Left ventricle myocardium inferior (tissue), 1 donor: ENCODE measurements around the gene ISG20L2. TPM values are rescaled to one million over a fixed set of nuclear protein-coding genes. Genes with fewer than 3 reads are reported as not detected.

Experiments used
- DNase-seq: peaks from one replicate; pipeline ENCODE4 v3.0.0-alpha.2; 2020
- H3K27ac ChIP-seq: fragments of 200-600 bp; replicated peaks from 2 replicates; pipeline ENCODE4 v1.8.0; 2021
- H3K27me3 ChIP-seq: fragments of 200-600 bp; 2 replicates; pipeline ENCODE4 v1.8.0; 2021; ENCODE audit warnings: low read depth
- H3K36me3 ChIP-seq: fragments of 200-600 bp; 2 replicates; pipeline ENCODE4 v1.8.0; 2021
- H3K4me1 ChIP-seq: fragments of 200-600 bp; 2 replicates; pipeline ENCODE4 v1.8.0; 2021
- H3K4me3 ChIP-seq: fragments of 200-600 bp; 2 replicates; pipeline ENCODE4 v1.8.0; 2021; ENCODE audit warnings: mild to moderate bottlenecking, moderate library complexity
- H3K9me3 ChIP-seq: fragments of 200-600 bp; replicated peaks from 2 replicates; pipeline ENCODE4 v1.8.0; 2021
- intact Hi-C: fragments of 100-400 bp; cut with micrococcal nuclease; formaldehyde crosslinking; loops from one replicate; pipeline ENCODE4 v1.11.0; 2022
- total RNA-seq: library from RNA; stranded (reverse); fragmentation: NEBNext Ultra II Directional; extraction: Animal tissue kit (Norgen Biotek cat#: 25700); gene quantifications from one replicate; pipeline ENCODE4 v1.2.1, GENCODE V29; 2021
- TF ChIP-seq, protein P1 (sequence below): fragments of 200-600 bp; IDR thresholded peaks from 2 replicates; pipeline ENCODE4 v1.8.0; 2021; ENCODE audit warnings: antibody characterized with exemption, mild to moderate bottlenecking, borderline replicate concordance
- donor health status: DM: no; HTN: yes; CAD: no; lungs with severe emphysema.

Gene ISG20L2
- total RNA-seq, 1 donor from 2014 or later = 11.5 TPM

DNA sequence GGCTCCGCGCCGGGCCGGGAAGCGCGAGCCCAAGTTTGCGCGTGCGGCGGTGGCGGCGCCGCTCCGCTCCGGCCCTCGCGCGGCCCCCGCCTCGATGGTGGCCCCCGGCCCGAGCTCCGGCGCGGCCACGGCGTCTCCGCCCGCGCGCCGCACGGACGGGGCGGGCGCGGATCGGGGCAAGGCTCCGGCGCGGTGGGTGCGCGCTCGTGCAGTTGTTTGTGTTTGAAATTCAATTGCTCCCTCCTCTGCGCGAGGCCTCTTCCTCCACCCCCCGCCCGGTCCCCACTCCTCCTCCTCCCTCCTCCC lies 22.8 kb upstream of the ISG20L2 start, which contains the start of gene HDGF:
Gene HDGF, minus strand, starts transcription at position 225 of the 306 bp plus-strand sequence. CDS start 246 bp downstream, outside the sequence.
- DNase-seq = no peak
- Histone ChIP-seq H3K4me1 (peaks cover 74% of the 10 kb centered on the region), H3K27ac (peak within 1 kb of the TSS; percentile 98), H3K36me3 (no peaks in the 10 kb centered on the region), H3K27me3 (no peaks in the 10 kb centered on the region), H3K4me3 (peak within 1 kb of the TSS; percentile 99), H3K9me3 (no peaks in the 10 kb centered on the region)
- intact Hi-C loops = no loop called here
- TF ChIP-seq, protein P1, sequence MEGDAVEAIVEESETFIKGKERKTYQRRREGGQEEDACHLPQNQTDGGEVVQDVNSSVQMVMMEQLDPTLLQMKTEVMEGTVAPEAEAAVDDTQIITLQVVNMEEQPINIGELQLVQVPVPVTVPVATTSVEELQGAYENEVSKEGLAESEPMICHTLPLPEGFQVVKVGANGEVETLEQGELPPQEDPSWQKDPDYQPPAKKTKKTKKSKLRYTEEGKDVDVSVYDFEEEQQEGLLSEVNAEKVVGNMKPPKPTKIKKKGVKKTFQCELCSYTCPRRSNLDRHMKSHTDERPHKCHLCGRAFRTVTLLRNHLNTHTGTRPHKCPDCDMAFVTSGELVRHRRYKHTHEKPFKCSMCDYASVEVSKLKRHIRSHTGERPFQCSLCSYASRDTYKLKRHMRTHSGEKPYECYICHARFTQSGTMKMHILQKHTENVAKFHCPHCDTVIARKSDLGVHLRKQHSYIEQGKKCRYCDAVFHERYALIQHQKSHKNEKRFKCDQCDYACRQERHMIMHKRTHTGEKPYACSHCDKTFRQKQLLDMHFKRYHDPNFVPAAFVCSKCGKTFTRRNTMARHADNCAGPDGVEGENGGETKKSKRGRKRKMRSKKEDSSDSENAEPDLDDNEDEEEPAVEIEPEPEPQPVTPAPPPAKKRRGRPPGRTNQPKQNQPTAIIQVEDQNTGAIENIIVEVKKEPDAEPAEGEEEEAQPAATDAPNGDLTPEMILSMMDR = peak; percentile 10

DNA sequence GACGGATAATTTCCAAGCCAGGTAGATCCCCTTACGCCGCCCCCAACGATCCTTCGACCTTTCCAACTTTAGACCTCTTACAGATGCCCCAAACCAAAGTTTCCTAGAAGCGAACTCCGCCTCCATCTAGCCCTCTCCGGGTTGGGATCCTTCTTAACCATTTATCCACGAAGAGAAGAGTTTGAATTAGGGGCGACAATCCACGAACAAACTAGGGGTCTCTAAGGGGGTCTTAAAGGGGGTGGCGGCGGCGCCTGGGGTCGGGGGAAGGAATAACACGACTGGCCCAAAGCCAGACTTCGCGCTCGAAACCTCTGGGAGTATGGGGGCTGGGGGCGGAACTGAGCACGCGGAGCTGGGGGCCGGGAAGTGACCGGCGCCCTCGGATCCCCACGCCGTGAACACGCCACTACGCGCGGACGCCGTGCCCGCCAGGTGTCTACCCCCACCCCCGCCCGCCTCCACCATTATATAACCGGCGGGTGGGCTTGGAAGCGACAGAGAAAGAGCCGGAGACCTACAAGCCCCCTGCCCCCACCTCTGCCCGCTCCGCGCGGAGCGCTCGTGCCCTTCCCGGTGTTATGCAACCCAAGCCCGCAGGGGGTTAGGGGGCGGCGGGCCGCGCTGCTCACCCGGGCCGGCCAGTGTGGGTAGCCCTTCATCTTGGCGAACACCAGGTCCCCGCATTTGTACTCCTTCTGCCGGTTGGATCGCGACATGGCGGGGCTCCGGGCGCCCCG lies 22.3 kb upstream of the ISG20L2 start:
- Histone ChIP-seq H3K27ac (peak overlapping the region; percentile 98), H3K36me3 (no peaks in the 10 kb centered on the region), H3K4me3 (peak overlapping the region; percentile 99), H3K4me1 (peaks cover 79% of the 10 kb centered on the region), H3K9me3 (no peaks in the 10 kb centered on the region), H3K27me3 (no peaks in the 10 kb centered on the region)
- DNase-seq = peak; percentile 61
- intact Hi-C loops = no loop called here
- TF ChIP-seq, protein P1 = peak; percentile 38

DNA sequence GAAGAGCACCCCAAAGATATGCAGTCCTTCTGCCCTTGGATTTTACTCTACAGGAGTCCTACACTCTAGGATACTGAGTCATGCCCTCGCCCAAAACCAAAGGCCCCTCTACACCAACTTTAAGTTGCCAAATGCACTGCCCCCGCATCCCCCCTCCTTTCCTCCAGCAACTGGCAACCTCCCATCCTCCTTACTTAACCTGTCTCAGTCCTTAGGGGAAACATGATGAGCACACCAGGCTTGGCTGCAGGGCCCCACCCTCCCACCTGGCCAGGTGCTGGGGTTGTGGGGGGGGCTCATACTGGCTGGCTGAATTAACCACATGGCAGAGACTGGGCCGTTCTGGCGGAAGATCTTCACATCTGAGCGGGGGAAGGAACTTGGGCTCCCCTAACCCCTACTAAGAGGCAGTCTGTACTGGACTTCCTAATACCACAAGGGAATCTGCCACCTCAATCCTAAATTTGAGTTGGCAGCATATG lies 21.7 kb upstream of the ISG20L2 start:
- DNase-seq = no peak
- Histone ChIP-seq H3K27ac (peak overlapping the region; percentile 98), H3K4me1 (peaks cover 79% of the 10 kb centered on the region), H3K4me3 (peak overlapping the region; percentile 99), H3K36me3 (no peaks in the 10 kb centered on the region), H3K27me3 (no peaks in the 10 kb centered on the region), H3K9me3 (no peaks in the 10 kb centered on the region)
- intact Hi-C loops = no loop called here
- TF ChIP-seq, protein P1 = no peak

DNA sequence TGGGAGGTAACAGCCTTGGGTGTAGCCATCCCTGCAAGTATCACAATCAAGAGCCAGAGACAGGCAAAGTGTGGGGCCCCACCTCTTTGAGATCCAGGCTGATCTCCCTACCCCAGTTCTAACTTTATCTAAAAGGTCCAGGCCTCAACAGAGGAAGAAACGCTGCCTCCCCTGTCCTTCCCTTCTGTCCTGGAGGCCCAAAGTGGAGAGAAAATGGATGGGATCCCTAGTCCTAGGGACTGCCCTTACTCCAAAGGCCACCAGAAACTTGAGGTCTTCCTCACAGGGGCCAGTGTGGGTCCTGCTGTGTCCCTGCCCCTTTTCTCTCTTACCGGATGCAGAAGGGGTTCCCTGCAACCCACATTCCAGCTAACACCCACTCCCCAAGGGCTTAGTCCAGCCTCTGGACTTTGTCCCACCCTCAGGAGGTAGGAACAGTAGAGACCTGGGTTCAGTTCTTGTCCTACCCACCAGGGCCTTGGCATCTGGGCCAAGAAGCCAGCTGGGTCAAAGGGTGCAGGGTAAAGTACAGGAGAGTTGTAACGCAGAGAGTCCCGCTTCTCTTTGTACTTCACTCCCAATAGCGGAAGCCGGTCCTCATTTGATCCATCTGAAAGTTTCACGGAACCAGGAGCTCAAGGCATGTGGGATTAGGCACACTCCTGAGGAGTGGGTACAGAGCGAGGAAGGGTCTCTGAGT lies 21.0 kb upstream of the ISG20L2 start:
- DNase-seq = no peak
- H3K9me3 ChIP-seq = no peaks in the 10 kb centered on the region
- TF ChIP-seq, protein P1 = no peak
- H3K27me3 ChIP-seq = no peaks in the 10 kb centered on the region
- H3K4me3 ChIP-seq = peak overlapping the region; percentile 99
- H3K36me3 ChIP-seq = peaks cover 6% of the 10 kb centered on the region
- intact Hi-C loops = no loop called here
- peaks cover 81% of the 10 kb centered on the region for H3K4me1 ChIP-seq
- H3K27ac ChIP-seq = peak overlapping the region; percentile 98

DNA sequence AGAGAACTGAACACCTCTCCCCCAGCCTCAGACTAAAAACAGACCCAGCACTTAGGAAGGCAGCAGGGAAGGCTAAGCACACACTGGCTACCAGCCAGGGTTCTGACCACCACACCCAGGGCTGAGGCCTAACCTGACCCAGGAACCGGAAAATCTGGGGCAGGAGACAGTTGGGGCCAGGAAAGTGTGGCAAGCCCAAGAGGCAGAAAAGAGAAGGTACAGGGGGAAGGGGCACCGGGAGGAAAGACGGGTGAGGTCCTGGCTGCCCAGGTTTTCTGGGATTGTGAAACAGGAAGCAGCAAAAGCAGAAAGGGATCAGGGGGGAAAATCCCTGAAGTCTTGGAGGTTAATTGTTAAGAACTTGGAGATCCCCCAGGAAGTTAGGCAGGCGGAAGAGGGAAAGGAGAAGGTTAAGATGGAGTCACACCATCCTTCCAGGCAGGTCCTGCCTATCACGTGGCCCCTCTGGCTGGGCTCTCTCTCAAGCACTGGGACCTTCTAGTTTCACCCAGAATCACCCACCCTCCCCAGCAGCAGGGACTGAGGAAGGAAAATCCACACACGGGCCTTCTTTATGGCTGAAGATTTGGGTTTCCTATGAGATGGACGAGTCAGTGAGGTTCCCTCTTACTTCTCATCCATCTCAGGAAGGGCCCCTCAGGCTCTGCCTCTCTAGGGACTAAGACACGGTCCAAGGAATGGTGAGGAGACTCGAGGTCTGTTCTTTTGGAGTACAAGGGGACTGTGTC lies 20.3 kb upstream of the ISG20L2 start:
- intact Hi-C loops = no loop called here
- H3K36me3 ChIP-seq = peaks cover 12% of the 10 kb centered on the region
- peak overlapping the region; percentile 99 for H3K4me3 ChIP-seq
- peak overlapping the region; percentile 98 for H3K27ac ChIP-seq
- no peaks in the 10 kb centered on the region for H3K9me3 ChIP-seq
- TF ChIP-seq, protein P1 = no peak
- H3K27me3 ChIP-seq = no peaks in the 10 kb centered on the region
- peaks cover 87% of the 10 kb centered on the region for H3K4me1 ChIP-seq
- DNase-seq = peak; percentile 55
